GM12878 (cell line): ENCODE measurements around the gene ATXN2. TPM values are rescaled to one million over a fixed set of nuclear protein-coding genes. Genes with fewer than 3 reads are reported as not detected.

ENCODE experiments used
- ATAC-seq: fragments of 200-7000 bp; cut with Tn5 transposase; 3 replicates; pipeline ENCODE4 v1.9.1; 2020; ENCODE audit warnings: mild to moderate bottlenecking, moderate library complexity
- BruUV-seq: library from RNA; stranded (reverse); fragments of 400-500 nt; replicated peaks from 2 replicates; lab custom pipeline; 2021; lab: Mats Ljungman, UMichigan
- CTCF ChIA-PET: fragments of 300-600 bp; sonication (Branson Sonifier 250); formaldehyde crosslinking; extraction: SDS; loops from one replicate; lab custom pipeline; 2021; ENCODE audit warnings: inconsistent platforms; lab: Yijun Ruan, JAX
- POLR2A ChIA-PET: fragments of 350-600 bp; formaldehyde crosslinking; extraction: SDS; loops from one replicate; lab custom pipeline; 2021; ENCODE audit warnings: inconsistent platforms; lab: Charles Lee
- RAD21 ChIA-PET: fragments of 300-600 bp; sonication (Branson Sonifier 250); formaldehyde crosslinking; loops from one replicate; lab custom pipeline; 2023; ENCODE audit warnings: antibody characterized with exemption; ENCODE audit not compliant: unreplicated experiment; lab: Charles Lee
- SMC1A ChIA-PET: fragments of 300-600 bp; sonication (Branson Sonifier 250); formaldehyde crosslinking; loops from one replicate; lab custom pipeline; 2023; ENCODE audit not compliant: unreplicated experiment, uncharacterized antibody; lab: Charles Lee
- DNase-seq: peaks from one replicate; pipeline ENCODE4 v3.0.0-alpha.2; 2011; ENCODE audit warnings: low read depth, low spot score
- FAIRE-seq: peaks from 3 replicates; lab custom pipeline; 2011; peaks lifted over from hg19 to GRCh38; lab: Jason Lieb, UNC
- H2AFZ ChIP-seq: 2 replicates; pipeline ENCODE4 v1.6.0; 2011; ENCODE audit warnings: low read depth, low read length, control low read depth; ENCODE audit not compliant: control insufficient read depth
- H3K27ac ChIP-seq: 2 replicates; pipeline ENCODE4 v1.5.1; 2011; ENCODE audit warnings: control low read depth; ENCODE audit not compliant: control insufficient read depth, insufficient read depth
- H3K27me3 ChIP-seq, 2 experiments: replicated peaks in 1 of 2; 2 replicates each; pipeline versions ENCODE4 v1.6.0 to v1.6.1; 2011; ENCODE audit warnings: low read length in 1 of 2; ENCODE audit not compliant: control insufficient read depth in 2 of 2, insufficient read depth in 2 of 2
- H3K36me3 ChIP-seq, 2 experiments: 2 replicates each; pipeline ENCODE4 v1.5.1; 2011; ENCODE audit warnings: low read length in 1 of 2; ENCODE audit not compliant: control insufficient read depth in 2 of 2, insufficient read depth in 2 of 2
- H3K4me1 ChIP-seq: 2 replicates; pipeline ENCODE4 v1.6.1; 2011; ENCODE audit warnings: mild to moderate bottlenecking, low read length, moderate library complexity, mixed read lengths; ENCODE audit not compliant: control insufficient read depth, insufficient read depth
- H3K4me2 ChIP-seq: 2 replicates; pipeline ENCODE4 v1.6.0; 2011; ENCODE audit warnings: control low read depth; ENCODE audit not compliant: control insufficient read depth, insufficient read depth
- H3K4me3 ChIP-seq: fragments of 200-600 bp; sonication (generic); 2 replicates; pipeline ENCODE4 v1.5.1; 2016
- H3K79me2 ChIP-seq: 2 replicates; pipeline ENCODE4 v1.6.0; 2011; ENCODE audit warnings: low read length; ENCODE audit not compliant: control insufficient read depth, insufficient read depth
- H3K9ac ChIP-seq: 2 replicates; pipeline ENCODE4 v1.8.0; 2011; ENCODE audit warnings: low read length, control low read depth, mixed read lengths; ENCODE audit not compliant: control insufficient read depth, insufficient read depth
- H3K9me3 ChIP-seq: replicated peaks from 3 replicates; pipeline ENCODE4 v1.5.1; 2011; ENCODE audit warnings: mild to moderate bottlenecking, low read length; ENCODE audit not compliant: control insufficient read depth, insufficient read depth
- H4K20me1 ChIP-seq: 2 replicates; pipeline ENCODE4 v1.6.0; 2011; ENCODE audit not compliant: control insufficient read depth, insufficient read depth
- CEBPB ChIP-seq, 2 experiments: fragments of 150-350 bp in 1 of 2; IDR thresholded peaks; 2 replicates each; pipeline ENCODE4 v1.6.1; 2012 to 2014; ENCODE audit warnings: low read depth in 2 of 2, low read length in 2 of 2, borderline replicate concordance in 1 of 2, inconsistent platforms in 1 of 2
- NKRF ChIP-seq: fragments of 450-650 bp; conservative IDR thresholded peaks from 2 replicates; pipeline ENCODE4 v1.6.1; 2017; ENCODE audit warnings: mild to moderate bottlenecking, moderate library complexity
- POU2F2 ChIP-seq: IDR thresholded peaks from 3 replicates; pipeline ENCODE4 v1.6.1; 2011; ENCODE audit warnings: low read depth, mild to moderate bottlenecking, low read length, borderline replicate concordance
- RBBP5 ChIP-seq: fragments of 200-600 bp; sonication (generic); conservative IDR thresholded peaks from 2 replicates; pipeline ENCODE4 v1.6.1; 2016
- TCF12 ChIP-seq: IDR thresholded peaks from 2 replicates; pipeline ENCODE4 v1.6.1; 2011; ENCODE audit warnings: low read depth, mild to moderate bottlenecking, low read length
- TCF7 ChIP-seq: IDR thresholded peaks from 2 replicates; pipeline ENCODE4 v1.6.1; 2014; ENCODE audit warnings: antibody characterized with exemption, borderline replicate concordance
- ZNF384 ChIP-seq: IDR thresholded peaks from 2 replicates; pipeline ENCODE4 v1.6.1; 2012; ENCODE audit warnings: low read depth, mild to moderate bottlenecking, low read length, improper control_type of control experiment, borderline replicate concordance
- WGBS: methylation state at CpG from one replicate; pipeline ENCODE4 v1.1.6; 2016; ENCODE audit warnings: low lambda C conversion rate; ENCODE audit not compliant: insufficient replicate concordance, insufficient coverage; ENCODE audit errors: missing lambda C conversion rate; 5-methylcytosine and 5-hydroxymethylcytosine counted together
- in situ Hi-C: fragments of 300-500 bp; cut with MboI; formaldehyde crosslinking; loops from 9 replicates; pipeline ENCODE4 v1.14.3; 2018; ENCODE audit warnings: mixed read lengths
- intact Hi-C: fragments of 100-400 bp; cut with micrococcal nuclease; formaldehyde crosslinking; loops from one replicate; pipeline ENCODE4 v1.14.2; 2022; ENCODE audit not compliant: unreplicated experiment
- polyA plus RNA-seq, 11 experiments: library from polyadenylated mRNA; depleted of rRNA in 4 of 11; unstranded in 6 of 11; stranded (reverse) in 5 of 11; fragments of >200 nt; fragmentation: Nextera tagmentation in 4 of 11; fragmentation: Illumina TruSeq in 1 of 11; extraction: Ambion mirVana in 4 of 11; extraction: Trizol in 1 of 11; gene quantifications; 1 replicate in 1 of 11; 2 replicates in 10 of 11; pipeline versions ENCODE4 v1.2.1 to v1.2.3, GENCODE V29; 2011 to 2016; ENCODE audit warnings: inconsistent platforms in 2 of 11, missing spikeins in 2 of 11, low read depth in 1 of 11
- total RNA-seq, 4 experiments: library from RNA; depleted of rRNA in 3 of 4; stranded (reverse); fragments of >200 nt in 3 of 4; fragmentation: Illumina TruSeq in 1 of 4; extraction: Trizol in 1 of 4; gene quantifications; 2 replicates each; pipeline versions ENCODE4 v1.2.1 to v1.2.3, GENCODE V29; 2013 to 2021

ATXN2 gene
- total and polyA plus RNA-seq, 10 of the 15 experiments (the other 5 are each of a cell fraction or from before 2014, with no cell fraction given), result 8.8 to 31.5 (median 19.0) TPM

- peaks cover 8% of the 10 kb centered on the region for H3K4me1 ChIP-seq
- ChIA-PET POLR2A (no interaction called here), RAD21 (no interaction called here), SMC1A (no interaction called here), CTCF (no interaction called here)
- intact Hi-C loops, result no loop called here
- no peak overlapping the region for H3K4me3 ChIP-seq
- no peak overlapping the region for H3K4me2 ChIP-seq
- H3K27ac ChIP-seq, result no peak overlapping the region
- H3K9me3 ChIP-seq, result no peaks in the 10 kb centered on the region
- 98% methylated on average over 66 of the region's 67 CpGs for WGBS
- BruUV-seq, result no TSS peak
- H3K27me3 ChIP-seq, result no peaks in the 10 kb centered on the region
- in situ Hi-C loops, result no loop called here
- DNase-seq, result no peak
- H2AFZ ChIP-seq, result no peak overlapping the region
- H4K20me1 ChIP-seq, result peaks cover 15% of the 10 kb centered on the region
- peaks cover 13 to 28% of the 10 kb centered on the region in 2 experiments for H3K36me3 ChIP-seq
- no peak overlapping the region for H3K9ac ChIP-seq
- H3K79me2 ChIP-seq, result peaks cover 56% of the 10 kb centered on the region
- FAIRE-seq, result no peak
- no peak for ATAC-seq
- TF ChIP-seq ZNF384, result no peak
- TF ChIP-seq TCF7, result no peak
- TF ChIP-seq CEBPB (IDR thresholded peaks at IDR 0.05; ENCODE audit: borderline replicate concordance in 1 of 2, low read depth in 2 of 2, low read length in 2 of 2), result no peak
- no peak for TF ChIP-seq TCF12
- no peak for TF ChIP-seq POU2F2
- TF ChIP-seq RBBP5, result no peak
Observed at GRCh38 chr12:111417784-111418593, 181.1 kb downstream of the ATXN2 start.

- Histone ChIP-seq H3K4me1 (peaks cover 9% of the 10 kb centered on the region), H3K4me2 (no peak overlapping the region), H3K36me3 (peaks cover 13 to 28% of the 10 kb centered on the region in 2 experiments), H3K79me2 (peaks cover 63% of the 10 kb centered on the region), H3K27ac (no peak overlapping the region), H3K9ac (no peak overlapping the region), H4K20me1 (peaks cover 15% of the 10 kb centered on the region), H2AFZ (no peak overlapping the region), H3K9me3 (no peaks in the 10 kb centered on the region), H3K27me3 (no peaks in the 10 kb centered on the region), H3K4me3 (no peak overlapping the region)
- DNase-seq (no peak), FAIRE-seq (no peak), ATAC-seq (no peak)
- ChIA-PET POLR2A (no interaction called here), RAD21 (no interaction called here), SMC1A (no interaction called here), CTCF (interaction anchor here (1.2 kb wide), 1 partner anchor 35 kb away, joined by 3 read pairs; no protein-coding TSS in a partner anchor)
- TF ChIP-seq NKRF, result no peak
- intact Hi-C loops (no loop called here), in situ Hi-C loops (no loop called here)
- no TSS peak for BruUV-seq
- 96% methylated on average over 2 of the region's 2 CpGs for WGBS
Observed at GRCh38 chr12:111417290-111417689, 181.8 kb downstream of the ATXN2 start.
